Neuron (in vitro differentiated cells): ENCODE results near the gene SORL1.
"Not testable (repeated sequence)": the region's sequence is repeated elsewhere in the genome, so short reads cannot be mapped to it uniquely, and the experiment has no call there.

Experiments
- H2AFZ ChIP-seq: one replicate; pipeline ENCODE4 v1.6.1; 2013; ENCODE audit warnings: low read depth, mild to moderate bottlenecking, inconsistent platforms, low read length, moderate library complexity
- H3K27me3 ChIP-seq: one replicate; pipeline ENCODE4 v1.6.1; 2013; ENCODE audit warnings: low read length; ENCODE audit not compliant: insufficient read depth
- H3K36me3 ChIP-seq: one replicate; pipeline ENCODE4 v1.6.1; 2013; ENCODE audit warnings: low read length; ENCODE audit not compliant: insufficient read depth
- H3K4me1 ChIP-seq: one replicate; pipeline ENCODE4 v1.6.1; 2013; ENCODE audit warnings: low read length; ENCODE audit not compliant: insufficient read depth
- H3K4me3 ChIP-seq: 2 replicates; pipeline ENCODE4 v1.5.1; 2013; ENCODE audit warnings: mild to moderate bottlenecking, low read length, moderate library complexity
- H3K9me3 ChIP-seq: one replicate; pipeline ENCODE4 v1.6.1; 2013; ENCODE audit warnings: low read length

Gene SORL1

GRCh38 chr11:121569332-121570299 lies 117.5 kb downstream of the SORL1 start:
- peaks cover 24% of the 10 kb centered on the region for H3K36me3 ChIP-seq
- H3K4me3 ChIP-seq, H2AFZ ChIP-seq, H3K9me3 ChIP-seq, H3K27me3 ChIP-seq: not testable (repeated sequence)
- H3K4me1 ChIP-seq = peaks cover 12% of the 10 kb centered on the region

GRCh38 chr11:121570453-121570852 lies 118.3 kb downstream of the SORL1 start:
- H2AFZ ChIP-seq = no peak overlapping the region
- H3K4me1 ChIP-seq = peaks cover 13% of the 10 kb centered on the region
- peaks cover 3% of the 10 kb centered on the region for H3K9me3 ChIP-seq
- H3K27me3 ChIP-seq = no peaks in the 10 kb centered on the region
- peaks cover 25% of the 10 kb centered on the region for H3K36me3 ChIP-seq
- no peak overlapping the region for H3K4me3 ChIP-seq

GRCh38 chr11:121571506-121571905 lies 119.4 kb downstream of the SORL1 start:
- Histone ChIP-seq H3K4me1 (peaks cover 16% of the 10 kb centered on the region), H3K27me3 (no peaks in the 10 kb centered on the region), H2AFZ (no peak overlapping the region), H3K36me3 (peaks cover 22% of the 10 kb centered on the region), H3K9me3 (peaks cover 6% of the 10 kb centered on the region), H3K4me3 (no peak overlapping the region)

DNA sequence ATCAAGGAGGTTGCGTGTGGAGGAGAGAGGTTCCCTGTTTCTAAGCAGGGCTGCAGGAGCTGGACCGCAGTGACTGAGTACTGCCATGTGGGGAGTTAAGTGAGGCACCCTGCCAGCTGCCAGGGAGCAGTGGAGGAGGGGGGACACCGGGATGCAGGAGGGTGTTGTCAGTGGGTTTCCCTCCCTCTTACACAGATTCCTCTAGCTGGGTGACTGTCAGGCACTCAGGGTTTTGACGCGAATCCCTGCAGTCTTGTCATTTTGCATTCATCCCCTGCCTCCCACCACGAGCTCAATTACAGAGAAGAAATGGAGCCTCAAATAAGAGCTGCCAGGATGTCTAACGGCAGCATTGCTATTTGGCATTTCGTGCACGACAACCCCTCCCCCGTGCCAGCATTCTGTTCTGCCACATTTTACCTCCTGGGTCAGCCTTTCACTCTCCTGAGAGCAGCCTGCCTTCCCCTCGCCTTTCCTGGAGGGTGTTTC lies 120.5 kb downstream of the SORL1 start:
- Histone ChIP-seq H3K27me3 (no peaks in the 10 kb centered on the region), H3K9me3 (peaks cover 9% of the 10 kb centered on the region), H3K36me3 (peaks cover 13% of the 10 kb centered on the region), H3K4me3 (no peak overlapping the region), H2AFZ (no peak overlapping the region), H3K4me1 (peaks cover 21% of the 10 kb centered on the region)

DNA sequence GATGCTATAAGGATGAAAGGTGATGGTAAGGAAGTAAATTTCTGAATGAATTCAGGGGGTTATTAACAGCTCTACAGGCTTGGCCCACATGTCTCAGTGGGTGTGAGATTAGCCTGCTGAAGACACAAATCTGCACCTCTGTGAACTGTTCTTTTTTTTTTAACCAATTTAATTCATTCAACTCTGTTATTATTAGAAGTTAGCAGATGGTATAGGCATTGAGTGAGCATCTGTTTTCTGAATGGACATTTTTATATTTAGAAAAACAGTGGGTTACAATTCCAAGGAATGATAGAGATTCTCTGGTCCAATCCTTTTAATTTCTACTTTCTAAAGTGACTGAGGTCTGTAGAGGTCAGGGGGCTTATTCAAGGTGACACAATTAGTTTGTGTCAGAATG lies 122.7 kb downstream of the SORL1 start:
- H3K4me3 ChIP-seq = no peak overlapping the region
- H3K4me1 ChIP-seq = peaks cover 37% of the 10 kb centered on the region
- H3K27me3 ChIP-seq = no peaks in the 10 kb centered on the region
- peaks cover 9% of the 10 kb centered on the region for H3K9me3 ChIP-seq
- H2AFZ ChIP-seq = no peak overlapping the region
- H3K36me3 ChIP-seq = peaks cover 10% of the 10 kb centered on the region

DNA sequence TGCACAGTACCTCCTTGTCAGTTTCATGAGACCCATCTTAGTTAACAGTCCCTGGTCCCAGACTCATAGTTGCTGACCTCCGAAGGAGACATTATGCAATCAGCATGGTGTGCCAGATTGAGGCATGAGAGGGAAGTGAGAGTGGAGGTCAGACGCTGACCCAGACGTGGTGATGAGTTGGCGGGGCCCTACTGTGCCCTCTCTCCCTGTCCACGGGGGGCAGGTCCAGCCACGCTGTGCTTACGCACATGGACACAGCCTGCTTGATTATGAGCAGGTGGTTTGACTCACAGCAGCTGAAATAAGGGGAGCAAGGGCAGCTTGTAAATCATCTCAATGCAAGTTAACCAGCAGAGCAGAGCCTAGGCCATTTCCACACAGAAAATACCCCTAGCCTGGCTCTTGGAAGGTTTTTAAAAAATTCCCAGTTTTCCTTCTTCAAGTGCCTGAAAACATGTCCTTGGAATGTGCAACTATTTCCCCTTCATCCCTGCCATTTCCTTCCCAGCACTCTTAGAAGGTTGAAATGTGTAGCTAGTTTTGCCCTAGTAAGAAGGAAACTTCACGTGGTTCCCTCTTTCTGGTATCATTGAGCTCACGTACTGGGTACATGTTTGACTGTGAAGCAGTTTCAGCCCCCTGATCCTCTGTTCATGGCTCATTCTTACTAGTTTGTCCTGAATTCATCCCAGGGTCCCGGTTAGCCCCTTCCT lies 123.3 kb downstream of the SORL1 start:
- Histone ChIP-seq H3K4me1 (peaks cover 37% of the 10 kb centered on the region), H3K9me3 (peaks cover 8% of the 10 kb centered on the region), H3K36me3 (peaks cover 6% of the 10 kb centered on the region), H3K4me3 (no peak overlapping the region), H3K27me3 (no peaks in the 10 kb centered on the region), H2AFZ (no peak overlapping the region)

- Histone ChIP-seq H3K4me3 (no peak overlapping the region), H3K4me1 (peaks cover 37% of the 10 kb centered on the region), H3K27me3 (no peaks in the 10 kb centered on the region), H3K9me3 (peaks cover 11% of the 10 kb centered on the region), H3K36me3 (peaks cover 6% of the 10 kb centered on the region), H2AFZ (no peak overlapping the region)
Measured at GRCh38 chr11:121575963-121576290, 123.8 kb downstream of the SORL1 start.

DNA sequence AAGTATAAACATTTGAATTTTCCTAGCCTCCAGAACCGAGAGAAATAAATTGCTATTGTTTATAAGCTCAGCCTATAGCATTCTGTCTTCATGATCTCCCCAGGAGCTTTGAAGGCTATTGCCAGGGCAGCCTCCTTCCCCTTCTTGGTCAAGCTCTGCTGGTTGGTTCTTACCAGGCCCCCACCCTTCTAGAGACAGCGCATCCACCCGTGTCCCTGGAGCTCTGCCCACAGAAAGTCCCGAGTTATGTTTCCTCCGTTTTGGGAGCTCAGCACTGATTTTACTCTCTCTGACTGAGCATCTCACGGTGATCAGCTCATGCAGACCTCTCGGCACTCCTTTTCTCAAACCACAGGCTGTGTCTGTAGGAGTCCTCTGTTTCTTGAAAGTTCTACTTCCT lies 124.4 kb downstream of the SORL1 start:
- peaks cover 37% of the 10 kb centered on the region for H3K4me1 ChIP-seq
- H2AFZ ChIP-seq = no peak overlapping the region
- peaks cover 6% of the 10 kb centered on the region for H3K36me3 ChIP-seq
- no peak overlapping the region for H3K4me3 ChIP-seq
- H3K27me3 ChIP-seq = no peaks in the 10 kb centered on the region
- peaks cover 13% of the 10 kb centered on the region for H3K9me3 ChIP-seq

- Histone ChIP-seq H3K4me1 (peaks cover 34% of the 10 kb centered on the region), H2AFZ (no peak overlapping the region), H3K27me3 (no peaks in the 10 kb centered on the region), H3K36me3 (peaks cover 6% of the 10 kb centered on the region), H3K4me3 (no peak overlapping the region), H3K9me3 (peaks cover 13% of the 10 kb centered on the region)
Measured at GRCh38 chr11:121577106-121577848, 125.2 kb downstream of the SORL1 start.

DNA sequence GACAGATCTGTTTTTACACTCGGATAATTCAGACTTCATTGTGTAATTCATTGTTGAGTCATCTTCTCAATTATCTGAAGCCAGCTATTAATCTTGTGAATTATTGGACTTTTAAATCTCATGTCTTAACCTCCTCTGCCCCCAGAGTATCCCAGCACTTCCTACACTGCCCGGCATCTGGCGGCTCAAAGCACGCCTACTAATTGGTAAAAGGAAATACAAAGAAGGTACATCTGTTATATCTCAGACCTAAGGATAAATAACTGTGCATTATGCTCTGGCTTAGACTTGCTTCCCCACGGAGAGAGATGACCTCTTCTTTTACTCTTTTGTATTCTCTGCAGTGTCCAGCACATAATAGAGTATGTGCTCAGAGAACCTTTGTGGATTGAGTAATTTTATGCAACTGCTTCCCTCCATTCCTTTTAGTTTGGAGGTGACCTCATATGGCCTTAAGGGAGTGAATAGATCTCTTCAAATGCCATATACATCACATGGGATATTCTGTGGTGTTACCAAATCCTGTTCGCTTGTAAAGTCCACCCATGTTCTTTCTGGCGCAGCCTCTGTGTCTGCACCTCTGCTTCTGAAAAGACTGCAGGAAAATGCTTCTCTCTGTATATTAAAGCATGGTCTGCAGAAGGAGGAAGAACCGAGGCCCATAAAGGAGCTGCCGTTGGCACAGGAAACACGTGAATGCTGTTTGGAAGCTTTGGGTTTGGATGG lies 126.3 kb downstream of the SORL1 start:
- H3K27me3 ChIP-seq = no peaks in the 10 kb centered on the region
- H3K4me1 ChIP-seq = peaks cover 25% of the 10 kb centered on the region
- peaks cover 13% of the 10 kb centered on the region for H3K9me3 ChIP-seq
- H3K4me3 ChIP-seq = no peak overlapping the region
- H2AFZ ChIP-seq = no peak overlapping the region
- H3K36me3 ChIP-seq = peaks cover 13% of the 10 kb centered on the region

- Histone ChIP-seq H3K4me3 (no peak overlapping the region), H3K4me1 (peaks cover 25% of the 10 kb centered on the region), H3K9me3 (peaks cover 13% of the 10 kb centered on the region), H3K27me3 (no peaks in the 10 kb centered on the region), H2AFZ (no peak overlapping the region), H3K36me3 (peaks cover 15% of the 10 kb centered on the region)
Measured at GRCh38 chr11:121580154-121580553, 128.0 kb downstream of the SORL1 start.

DNA sequence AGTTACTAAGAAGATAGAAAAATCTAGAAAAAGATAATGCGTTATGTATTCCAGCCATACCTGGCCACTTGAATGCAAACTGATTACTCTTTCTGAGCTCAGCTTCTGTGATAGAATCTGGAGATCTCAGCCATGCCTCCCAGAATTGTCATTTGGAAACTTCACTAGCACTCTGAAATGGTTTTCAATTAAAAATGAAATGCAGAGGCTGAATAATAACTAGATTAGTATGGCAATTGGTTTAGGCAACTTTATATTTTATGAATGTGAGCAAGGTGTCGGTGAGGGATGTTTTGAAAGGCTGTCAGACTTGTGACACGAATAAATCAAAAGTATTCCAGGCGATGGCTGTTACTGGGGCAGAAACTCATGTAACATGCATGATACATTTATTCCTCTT lies 129.5 kb downstream of the SORL1 start:
- H2AFZ ChIP-seq = no peak overlapping the region
- H3K9me3 ChIP-seq = peaks cover 10% of the 10 kb centered on the region
- peaks cover 20% of the 10 kb centered on the region for H3K36me3 ChIP-seq
- H3K4me1 ChIP-seq = peaks cover 21% of the 10 kb centered on the region
- H3K4me3 ChIP-seq = no peak overlapping the region
- H3K27me3 ChIP-seq = no peaks in the 10 kb centered on the region
